ENCODE data around the gene FGF18. TPM values are rescaled to one million over a fixed set of nuclear protein-coding genes. Genes with fewer than 3 reads are reported as not detected.
"Not testable (repeated sequence)": the region's sequence is repeated elsewhere in the genome, so short reads cannot be mapped to it uniquely, and the experiment has no call there.

The FGF18 gene
- total and polyA plus RNA-seq, 5 donors, result 1.2 to 4.3 (median 1.6) TPM

- Histone ChIP-seq H3K27ac (ENCODE audit: low read length) (no peak overlapping the region), H3K4me1 (ENCODE audit: control insufficient read depth, insufficient read depth, low read length) (peaks cover 4% of the 10 kb centered on the region), H3K9me3 (ENCODE audit: control insufficient read depth, low read length) (no peaks in the 10 kb centered on the region), H3K27me3 (ENCODE audit: control insufficient read depth, insufficient read depth) (no peaks in the 10 kb centered on the region), H3K4me3 (ENCODE audit: low read length) (no peak overlapping the region)
- ATAC-seq (no peak), DNase-seq (no peak)
- intact Hi-C loops (cut with DNase I), result no loop called here
- 92% methylated on average over 13 of the region's 13 CpGs for WGBS
Observed at GRCh38 chr5:171488876-171489275, 69.4 kb downstream of the FGF18 start.

GRCh38 chr5:171492781-171493180 lies 73.3 kb downstream of the FGF18 start:
- Histone ChIP-seq H3K4me3 (ENCODE audit: low read length) (no peak overlapping the region), H3K27me3 (ENCODE audit: control insufficient read depth, insufficient read depth) (no peaks in the 10 kb centered on the region), H3K27ac (ENCODE audit: low read length) (peak overlapping the region; percentile 28), H3K4me1 (ENCODE audit: control insufficient read depth, insufficient read depth, low read length) (peaks cover 11% of the 10 kb centered on the region), H3K9me3 (ENCODE audit: control insufficient read depth, low read length) (no peaks in the 10 kb centered on the region)
- peak in 2 of 3 donors; percentile 46 to 73 for DNase-seq
- peak in 1 of 2 donors; percentile 37 for ATAC-seq
- WGBS, result 75% methylated on average over 10 of the region's 10 CpGs
- intact Hi-C loops (cut with DNase I), result no loop called here

GRCh38 chr5:171493646-171494393 lies 74.4 kb downstream of the FGF18 start:
- intact Hi-C loops (cut with DNase I), result no loop called here
- no peak for ATAC-seq
- Histone ChIP-seq H3K27ac (ENCODE audit: low read length) (peak overlapping the region; percentile 72), H3K27me3 (ENCODE audit: control insufficient read depth, insufficient read depth) (no peaks in the 10 kb centered on the region), H3K4me1 (ENCODE audit: control insufficient read depth, insufficient read depth, low read length) (peaks cover 11% of the 10 kb centered on the region), H3K4me3 (ENCODE audit: low read length) (no peak overlapping the region), H3K9me3 (ENCODE audit: control insufficient read depth, low read length) (no peaks in the 10 kb centered on the region)
- 82% methylated on average over 14 of the region's 14 CpGs for WGBS
- DNase-seq, result no peak

GRCh38 chr5:171494452-171495121 lies 75.1 kb downstream of the FGF18 start:
- ATAC-seq (peak; percentile 94), DNase-seq (peak; percentile 86 to 95 (median 92))
- intact Hi-C loops (cut with DNase I), result no loop called here
- 11% methylated on average over 17 of the region's 17 CpGs for WGBS
- Histone ChIP-seq H3K27me3 (ENCODE audit: control insufficient read depth, insufficient read depth) (no peaks in the 10 kb centered on the region), H3K4me3 (ENCODE audit: low read length) (no peak overlapping the region), H3K4me1 (ENCODE audit: control insufficient read depth, insufficient read depth, low read length) (peaks cover 11% of the 10 kb centered on the region), H3K27ac (ENCODE audit: low read length) (peak overlapping the region; percentile 72), H3K9me3 (ENCODE audit: control insufficient read depth, low read length) (no peaks in the 10 kb centered on the region)

- ATAC-seq, result peak; percentile 20 to 59
- intact Hi-C loops (cut with DNase I), result no loop called here
- H3K27ac ChIP-seq (ENCODE audit: low read length), result peak overlapping the region; percentile 72
- peak in 1 of 3 donors; percentile 27 for DNase-seq
- H3K4me1 ChIP-seq (ENCODE audit: control insufficient read depth, insufficient read depth, low read length), result peaks cover 11% of the 10 kb centered on the region
- no peak overlapping the region for H3K4me3 ChIP-seq (ENCODE audit: low read length)
- H3K27me3 ChIP-seq (ENCODE audit: control insufficient read depth, insufficient read depth), result no peaks in the 10 kb centered on the region
- WGBS, result 41% methylated on average over 5 of the region's 5 CpGs
- no peaks in the 10 kb centered on the region for H3K9me3 ChIP-seq (ENCODE audit: control insufficient read depth, low read length)
Observed at GRCh38 chr5:171495122-171495700, 75.8 kb downstream of the FGF18 start.

GRCh38 chr5:171496456-171496855 lies 77.0 kb downstream of the FGF18 start:
- Histone ChIP-seq H3K9me3 (ENCODE audit: control insufficient read depth, low read length) (no peaks in the 10 kb centered on the region), H3K4me3 (ENCODE audit: low read length) (no peak overlapping the region), H3K4me1 (ENCODE audit: control insufficient read depth, insufficient read depth, low read length) (peaks cover 11% of the 10 kb centered on the region), H3K27ac (ENCODE audit: low read length) (peak overlapping the region; percentile 5), H3K27me3 (ENCODE audit: control insufficient read depth, insufficient read depth) (no peaks in the 10 kb centered on the region)
- WGBS, result 47% methylated on average over 3 of the region's 3 CpGs
- DNase-seq (peak; percentile 47 to 82 (median 76)), ATAC-seq (peak in 1 of 2 donors; percentile 65)
- intact Hi-C loops (cut with DNase I), result no loop called here

- H3K27ac ChIP-seq (ENCODE audit: low read length); DNase-seq; ATAC-seq; H3K4me3 ChIP-seq (ENCODE audit: low read length); intact Hi-C loops (cut with DNase I); H3K27me3 ChIP-seq (ENCODE audit: control insufficient read depth, insufficient read depth); H3K9me3 ChIP-seq (ENCODE audit: control insufficient read depth, low read length): not testable (repeated sequence)
- 97% methylated on average over 4 of the region's 4 CpGs for WGBS
- peaks cover 11% of the 10 kb centered on the region for H3K4me1 ChIP-seq (ENCODE audit: control insufficient read depth, insufficient read depth, low read length)
Observed at GRCh38 chr5:171497494-171497893, 78.0 kb downstream of the FGF18 start.

GRCh38 chr5:171498166-171498565 lies 78.7 kb downstream of the FGF18 start:
- DNase-seq (no peak), ATAC-seq (no peak)
- intact Hi-C loops (cut with DNase I), result no loop called here
- Histone ChIP-seq H3K4me1 (ENCODE audit: control insufficient read depth, insufficient read depth, low read length) (peaks cover 11% of the 10 kb centered on the region), H3K9me3 (ENCODE audit: control insufficient read depth, low read length) (no peaks in the 10 kb centered on the region), H3K27ac (ENCODE audit: low read length) (no peak overlapping the region), H3K27me3 (ENCODE audit: control insufficient read depth, insufficient read depth) (no peaks in the 10 kb centered on the region), H3K4me3 (ENCODE audit: low read length) (no peak overlapping the region)
- 86% methylated on average over 6 of the region's 6 CpGs for WGBS

GRCh38 chr5:171499611-171500010 lies 80.2 kb downstream of the FGF18 start:
- intact Hi-C loops (cut with DNase I), result no loop called here
- WGBS, result 85% methylated on average over 4 of the region's 4 CpGs
- Histone ChIP-seq H3K4me3 (ENCODE audit: low read length) (no peak overlapping the region), H3K9me3 (ENCODE audit: control insufficient read depth, low read length) (no peaks in the 10 kb centered on the region), H3K27ac (ENCODE audit: low read length) (no peak overlapping the region), H3K27me3 (ENCODE audit: control insufficient read depth, insufficient read depth) (no peaks in the 10 kb centered on the region), H3K4me1 (ENCODE audit: control insufficient read depth, insufficient read depth, low read length) (peaks cover 2% of the 10 kb centered on the region)
- DNase-seq (no peak), ATAC-seq (no peak)

GRCh38 chr5:171505473-171506043 lies 86.1 kb downstream of the FGF18 start:
- WGBS, result 75% methylated on average over 7 of the region's 7 CpGs
- DNase-seq, result no peak
- Histone ChIP-seq H3K27ac (ENCODE audit: low read length) (no peak overlapping the region), H3K4me1 (ENCODE audit: control insufficient read depth, insufficient read depth, low read length) (no peaks in the 10 kb centered on the region), H3K4me3 (ENCODE audit: low read length) (no peak overlapping the region), H3K27me3 (ENCODE audit: control insufficient read depth, insufficient read depth) (no peaks in the 10 kb centered on the region), H3K9me3 (ENCODE audit: control insufficient read depth, low read length) (no peaks in the 10 kb centered on the region)
- intact Hi-C loops (cut with DNase I), result no loop called here
- peak; percentile 44 to 52 for ATAC-seq

- Histone ChIP-seq H3K4me3 (ENCODE audit: low read length) (no peak overlapping the region), H3K27ac (ENCODE audit: low read length) (no peak overlapping the region), H3K27me3 (ENCODE audit: control insufficient read depth, insufficient read depth) (no peaks in the 10 kb centered on the region), H3K9me3 (ENCODE audit: control insufficient read depth, low read length) (no peaks in the 10 kb centered on the region), H3K4me1 (ENCODE audit: control insufficient read depth, insufficient read depth, low read length) (no peaks in the 10 kb centered on the region)
- ATAC-seq (no peak), DNase-seq (no peak)
- intact Hi-C loops (cut with DNase I), result no loop called here
- WGBS, result 92% methylated on average over 3 of the region's 3 CpGs
Observed at GRCh38 chr5:171506951-171507350, 87.5 kb downstream of the FGF18 start.

All from right cardiac atrium (tissue), 5 donors.